Stimulated activated CD4-positive, alpha-beta T cell treated with anti-CD3 and anti-CD28 coated beads, Interleukin-15, amount 100 ng/mL, for 1 hour (primary cell): ENCODE results near the gene SYCP2.

ENCODE experiments used
- DNase-seq, 2 donors: peaks; one replicate each; pipeline ENCODE4 v3.0.0-alpha.2; 2020; ENCODE audit warnings: low read depth in 1 of 2, low spot score in 1 of 2

SYCP2 gene

GRCh38 chr20:59942245-59942644, 8.8 kb upstream of the SYCP2 start:
- DNase-seq, result no peak

GRCh38 chr20:59940956-59941294, 7.5 kb upstream of the SYCP2 start:
- DNase-seq, result no peak

DNA sequence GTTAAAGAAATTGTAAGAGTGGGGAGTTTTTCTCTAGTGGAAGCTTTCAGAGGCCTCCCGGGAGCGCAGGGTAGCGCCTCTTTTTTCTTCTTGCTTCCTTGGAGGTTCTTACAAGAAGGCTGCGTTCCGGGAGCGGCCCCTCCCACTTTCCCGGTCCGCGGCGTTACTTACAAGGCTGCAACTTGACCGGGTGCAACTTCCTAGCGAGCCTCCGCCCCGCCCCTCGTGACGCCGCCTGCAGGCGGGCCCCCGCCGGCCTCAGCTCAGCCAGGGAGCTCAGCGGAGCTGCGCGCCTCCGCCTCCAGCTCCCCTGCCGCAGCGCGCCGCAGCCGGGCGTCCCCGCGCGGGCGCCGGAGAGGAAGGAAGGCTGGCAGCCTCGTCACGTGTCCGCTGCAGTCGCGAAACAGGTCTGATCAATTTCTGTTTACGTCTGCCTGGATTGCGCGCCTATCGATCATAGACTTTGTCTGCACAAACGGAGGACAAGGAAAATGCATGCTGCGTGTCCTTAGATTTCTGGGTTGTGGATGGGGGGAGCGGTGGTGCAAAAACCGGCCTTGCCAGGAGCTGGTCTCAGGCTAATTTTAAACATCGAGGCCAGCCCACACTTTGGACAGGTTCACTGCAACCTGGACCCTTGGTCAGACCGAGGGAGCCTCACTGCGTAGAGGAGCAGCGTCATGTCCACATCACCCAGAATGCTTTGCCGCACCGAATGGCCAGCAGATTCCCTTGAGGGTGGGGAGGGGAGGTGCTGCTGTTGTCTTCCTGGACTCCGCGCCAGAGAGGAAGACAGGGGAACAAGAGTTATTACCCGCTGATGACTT, 6.9 kb upstream of the SYCP2 start, which contains the start of the genes FAM217B and PPP1R3D:
Gene FAM217B, plus strand, starts transcription at position 261 of the 827 bp plus-strand sequence. CDS start 3,555 bp downstream, outside the sequence.
Gene PPP1R3D, minus strand, starts transcription at position 177 of the 827 bp plus-strand sequence. CDS start 374 bp downstream, outside the sequence.
- peak; percentile 75 to 85 for DNase-seq

DNA sequence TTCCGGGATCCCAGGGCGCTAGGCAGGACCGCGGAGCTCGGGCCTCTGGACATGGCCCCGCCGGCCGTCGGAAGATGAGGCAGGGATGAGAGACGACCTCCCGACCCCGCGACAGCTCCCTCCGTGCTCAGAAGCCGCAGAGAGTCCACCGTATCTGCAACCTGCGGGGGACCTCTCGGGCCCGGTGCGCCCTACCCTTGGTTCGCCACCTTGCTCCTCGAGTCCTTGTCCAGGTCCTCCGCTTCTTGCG, 6.4 kb upstream of the SYCP2 start:
- no peak for DNase-seq

DNA sequence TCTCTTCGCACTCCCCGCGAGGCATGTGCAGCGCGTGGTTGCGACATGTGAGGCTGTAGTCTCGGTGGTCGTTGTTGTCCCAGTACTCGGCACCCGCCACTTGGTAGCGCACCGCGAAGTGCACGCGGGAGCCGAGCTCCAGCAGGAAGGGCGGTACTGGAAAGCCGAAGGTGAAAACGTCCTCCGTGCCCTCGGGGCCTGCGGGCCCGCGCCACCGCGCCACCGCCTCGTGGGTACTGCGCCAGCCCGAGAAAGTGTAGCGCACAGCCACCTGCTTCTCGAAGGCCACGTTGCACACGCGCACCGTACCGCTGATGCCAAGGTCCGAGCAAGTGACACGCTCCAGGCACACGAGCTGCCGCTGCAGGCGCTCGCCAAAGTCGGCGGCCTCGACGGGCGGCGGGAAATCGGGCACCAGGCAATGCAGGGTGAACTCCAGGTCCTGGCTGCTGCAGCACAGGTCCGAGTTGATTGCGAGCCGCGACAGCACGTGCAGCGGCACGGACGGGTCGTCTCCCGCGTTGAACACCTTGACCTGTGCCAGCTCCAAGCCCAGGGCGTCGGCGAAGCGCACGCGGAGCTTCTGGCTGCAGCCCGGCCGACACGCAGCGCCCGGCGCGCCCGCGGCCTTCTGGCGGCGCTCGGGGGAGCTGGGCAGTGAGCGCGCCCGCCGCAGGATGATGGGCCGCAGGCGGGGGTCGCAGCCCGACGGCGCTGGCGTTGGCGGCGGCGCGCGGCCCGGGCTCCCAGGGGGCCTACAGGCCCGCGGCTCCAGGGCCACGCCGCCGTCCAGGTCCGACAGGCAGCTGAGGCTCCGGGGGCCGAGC, 5.8 kb upstream of the SYCP2 start:
- DNase-seq, result no peak

- DNase-seq, result no peak
Measured at GRCh38 chr20:59938696-59939051, 5.2 kb upstream of the SYCP2 start.

GRCh38 chr20:59938221-59938620, 4.8 kb upstream of the SYCP2 start:
- no peak for DNase-seq

- DNase-seq, result no peak
Measured at GRCh38 chr20:59937150-59937549, 3.7 kb upstream of the SYCP2 start.

- DNase-seq, result no peak
Measured at GRCh38 chr20:59936409-59936808, 3.0 kb upstream of the SYCP2 start.

- DNase-seq, result no peak
Measured at GRCh38 chr20:59935457-59936185, 2.2 kb upstream of the SYCP2 start.

GRCh38 chr20:59933849-59934585, 580 bp upstream of the SYCP2 start:
- peak; percentile 59 to 79 for DNase-seq

DNA sequence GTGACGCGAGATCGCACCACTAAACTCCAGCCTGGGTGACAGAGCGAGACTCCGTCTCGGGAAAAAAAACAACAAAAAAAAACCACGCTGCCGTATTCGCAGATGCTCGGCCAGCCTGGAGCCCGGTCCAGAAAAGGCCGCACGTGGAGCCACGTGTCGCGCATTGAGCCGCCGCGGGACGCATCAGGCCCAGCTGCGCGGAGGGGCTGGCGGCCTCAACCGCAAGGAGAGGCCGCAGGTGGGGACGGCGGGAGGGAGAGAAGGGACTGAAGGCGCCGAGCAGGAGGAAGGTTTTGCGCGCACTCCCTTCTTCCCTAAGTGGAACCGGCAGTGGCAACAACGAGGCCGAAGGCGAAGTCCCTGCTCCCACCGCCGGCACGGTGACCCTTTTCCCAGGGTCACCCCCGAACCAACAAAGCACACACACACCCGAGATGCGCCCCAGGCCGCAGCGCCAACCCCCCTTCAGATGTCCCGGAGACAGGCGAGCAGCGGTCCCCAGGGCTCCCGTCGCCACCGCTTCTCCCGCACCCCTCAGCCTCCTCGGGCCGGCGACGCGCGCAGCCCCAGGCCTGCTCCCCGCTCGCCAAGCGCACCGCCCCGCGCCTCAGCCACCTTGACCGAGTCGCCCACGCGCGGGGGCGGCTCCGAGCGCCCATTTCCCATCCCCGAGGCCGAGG, 681 bp downstream of the SYCP2 start:
- DNase-seq, result no peak

- DNase-seq, result no peak
Measured at GRCh38 chr20:59931511-59932312, 1.7 kb downstream of the SYCP2 start.

GRCh38 chr20:59925899-59926298, 7.5 kb downstream of the SYCP2 start:
- DNase-seq, result no peak

GRCh38 chr20:59925359-59925758, 8.1 kb downstream of the SYCP2 start:
- no peak for DNase-seq

DNA sequence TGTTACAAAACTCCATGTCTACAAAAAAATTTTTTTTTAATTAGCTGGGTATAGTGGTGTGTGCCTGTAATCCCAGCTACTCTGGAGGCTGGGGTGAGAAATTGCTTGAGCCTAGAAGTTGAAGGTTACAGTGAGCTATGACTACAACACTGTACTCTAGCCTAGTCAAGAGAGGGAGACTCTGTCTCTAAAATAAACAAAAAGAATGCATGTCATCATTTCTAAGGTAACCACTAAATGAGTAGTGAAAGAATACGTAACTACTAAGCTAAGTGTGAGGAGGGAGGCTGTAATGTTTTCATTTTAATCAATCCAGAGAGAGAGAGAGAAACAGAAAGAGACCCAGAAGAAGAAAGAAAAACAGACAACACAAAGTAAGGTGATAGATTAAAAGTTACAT, 9.9 kb downstream of the SYCP2 start:
- no peak for DNase-seq

- DNase-seq, result no peak
Measured at GRCh38 chr20:59920944-59921343, 12.5 kb downstream of the SYCP2 start.

DNA sequence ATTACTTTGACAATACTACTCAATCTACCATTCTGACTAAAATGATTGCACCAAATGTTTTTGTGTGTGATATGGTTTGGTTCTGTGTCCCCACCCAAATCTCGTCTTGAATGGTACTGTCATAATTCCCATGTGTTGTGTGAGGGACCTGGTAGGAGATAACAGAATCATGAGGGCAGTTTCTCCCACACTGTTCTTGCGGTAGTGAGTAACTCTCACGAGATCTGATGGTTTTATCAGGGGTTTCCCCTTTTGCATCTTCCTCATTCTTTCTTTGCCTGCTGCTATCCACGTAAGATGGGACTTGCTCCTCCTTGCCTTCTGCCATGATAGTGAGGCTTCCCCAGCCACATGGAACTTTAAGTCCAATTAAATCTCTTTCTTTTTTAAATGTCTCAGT, 20.8 kb downstream of the SYCP2 start:
- DNase-seq, result no peak

DNA sequence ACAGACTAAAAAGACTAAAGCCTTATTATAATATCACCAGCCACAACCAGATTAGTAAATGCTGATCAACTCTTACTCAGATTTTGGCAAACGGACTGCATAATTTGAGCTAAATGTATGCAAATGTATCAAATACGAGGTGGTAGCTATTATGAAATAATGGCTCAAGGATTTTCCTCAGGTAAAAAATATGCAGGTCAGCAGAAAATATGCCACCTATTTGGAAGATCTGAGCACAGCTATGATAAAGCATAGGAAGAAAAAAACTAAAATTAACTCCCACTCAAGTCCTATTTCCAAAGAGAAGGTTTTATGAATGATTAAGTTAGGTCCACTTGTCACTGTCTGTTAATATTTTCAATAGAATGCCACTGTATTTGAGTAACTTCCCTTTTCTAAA, 22.4 kb downstream of the SYCP2 start:
- no peak for DNase-seq

DNA sequence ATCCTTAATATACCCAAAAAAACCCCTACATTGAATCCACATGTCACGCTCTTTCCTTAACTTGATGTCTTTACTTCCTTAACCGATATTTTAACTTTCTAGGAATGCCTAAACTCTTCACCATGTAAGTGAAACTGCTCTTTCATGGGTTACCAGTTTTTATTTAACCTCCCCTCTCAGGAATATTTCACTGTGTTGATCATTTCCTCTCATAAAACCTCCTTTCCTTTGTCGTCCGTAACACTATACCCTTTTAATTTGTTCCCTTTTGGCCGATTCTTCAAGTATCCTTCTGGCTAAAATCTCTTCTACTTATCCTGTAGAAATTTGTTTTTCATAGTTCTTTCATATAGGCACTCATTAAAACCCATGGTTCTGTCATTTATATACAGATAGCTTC, 24.6 kb downstream of the SYCP2 start:
- DNase-seq, result no peak
